Stomach (tissue), 9 donors: ENCODE results near the gene CYTH3. TPM values are rescaled to one million over a fixed set of nuclear protein-coding genes. Genes with fewer than 3 reads are reported as not detected.

Experiments
- DNase-seq, 2 donors: peaks; one replicate each; pipeline versions ENCODE4 v3.0.0 to v3.0.0-alpha.2; 2013 to 2019
- H3K27ac ChIP-seq, 5 donors: fragments of 200-600 bp in 4 of 5; sonication (generic) in 4 of 5; one replicate each; pipeline ENCODE4 v1.5.1; 2013 to 2019; ENCODE audit warnings: mild to moderate bottlenecking in 1 of 5, moderate library complexity in 1 of 5
- H3K27me3 ChIP-seq, 3 donors: fragments of 200-600 bp; sonication (generic); one replicate each; pipeline ENCODE4 v1.5.1; 2017 to 2019; ENCODE audit warnings: mixed run types in 1 of 3
- H3K36me3 ChIP-seq, 4 donors: fragments of 200-600 bp; sonication (generic); 1 replicate in 3 of 4; 2 replicates in 1 of 4; pipeline ENCODE4 v1.5.1; 2016 to 2019
- H3K4me1 ChIP-seq, 4 donors: fragments of 200-600 bp; sonication (generic); one replicate each; pipeline ENCODE4 v1.5.1; 2016 to 2019
- H3K4me3 ChIP-seq, 4 donors: fragments of 200-600 bp; sonication (generic) in 3 of 4; one replicate each; pipeline ENCODE4 v1.5.1; 2016 to 2019; ENCODE audit warnings: mild to moderate bottlenecking in 1 of 4
- H3K9me3 ChIP-seq, 4 donors: fragments of 200-600 bp; sonication (generic); one replicate each; pipeline ENCODE4 v1.5.1; 2016 to 2019
- CTCF ChIP-seq, 7 experiments: fragments of 450-650 bp in 4 of 7; fragments of 200-600 bp in 3 of 7; sonication (generic) in 3 of 7; IDR thresholded peaks; one replicate each; pipeline ENCODE4 v1.5.1; 2016 to 2019; ENCODE audit warnings: antibody characterized with exemption in 7 of 7, control low read depth in 2 of 7, mild to moderate bottlenecking in 1 of 7
- EP300 ChIP-seq: sonication (generic); formaldehyde crosslinking; IDR thresholded peaks from one replicate; pipeline ENCODE4 v1.6.1; 2017; ENCODE audit warnings: antibody characterized with exemption
- POLR2A ChIP-seq, 4 donors: fragments of 450-650 bp; IDR thresholded peaks; one replicate each; pipeline ENCODE4 v1.6.1; 2016; ENCODE audit warnings: antibody characterized with exemption in 4 of 4, control low read depth in 2 of 4, mild to moderate bottlenecking in 1 of 4, moderate library complexity in 1 of 4
- POLR2AphosphoS5 ChIP-seq, 3 donors: sonication (generic); formaldehyde crosslinking; IDR thresholded peaks; one replicate each; pipeline ENCODE4 v1.6.1; 2016; ENCODE audit warnings: antibody characterized with exemption in 3 of 3
- WGBS, 5 donors: extraction: QIAGEN DNeasy Blood & Tissue Kit in 3 of 5; methylation state at CpG; one replicate each; pipeline versions ENCODE4 v1.1.5 to v1.1.7; 2013 to 2018; 5-methylcytosine and 5-hydroxymethylcytosine counted together
- intact Hi-C: fragments of 100-400 bp; cut with DNase I; formaldehyde crosslinking; loops from one replicate; pipeline ENCODE4 v1.15.1; 2023; ENCODE audit warnings: low total_unique reads
- polyA plus RNA-seq, 3 donors: library from polyadenylated mRNA; stranded (reverse); fragments of 200-250 nt; gene quantifications; one replicate each; pipeline ENCODE4 v1.2.3, GENCODE V29; 2013
- total RNA-seq, 5 donors: library from RNA; depleted of rRNA; stranded (reverse); fragments of >200 nt; gene quantifications; one replicate each; pipeline versions ENCODE4 v1.1.0 to v1.2.3, GENCODE V29; 2014 to 2016
- donor health status: healthy with polysubstance abuse.
- donor health status: Bipolar disorder and iron deficiency.
- donor health status: healthy.

The CYTH3 gene
- total and polyA plus RNA-seq, 8 donors: 5.1 to 33.8 (median 16.1) TPM

- intact Hi-C loops: loop anchor here (5.0 kb wide), 1 partner anchor 158 kb away; no protein-coding TSS in a partner anchor
- DNase-seq: no peak
- WGBS, 5 donors: 86 to 95% (median 92%) methylated on average over 7 of the region's 7 CpGs
These were observed 108.4 kb downstream of the CYTH3 start for GRCh38 chr7:6164010-6164409.

GRCh38 chr7:6163402-6163801, 109.0 kb downstream of the CYTH3 start:
- WGBS, 5 donors: 92 to 96% (median 93%) methylated on average over 9 to 17 of the region's 17 CpGs
- intact Hi-C loops: loop anchor here (5.0 kb wide), 1 partner anchor 159 kb away; no protein-coding TSS in a partner anchor

More at GRCh38 chr7:6164010-6164409, 108.4 kb downstream of the CYTH3 start:
- H3K27ac ChIP-seq: no peak overlapping the region
- no peak for TF ChIP-seq POLR2A (IDR thresholded peaks at IDR 0.05)
- no peak for TF ChIP-seq CTCF (IDR thresholded peaks at IDR 0.05)
- H3K27me3 ChIP-seq: no peaks in the 10 kb centered on the region
- peaks cover 0 to 29% (median 12%) of the 10 kb centered on the region in 4 donors for H3K4me1 ChIP-seq
- no peak overlapping the region for H3K4me3 ChIP-seq
- H3K9me3 ChIP-seq: no peaks in the 10 kb centered on the region
- peaks cover 26 to 89% (median 74%) of the 10 kb centered on the region in 4 donors for H3K36me3 ChIP-seq

GRCh38 chr7:6162650-6163366, 109.6 kb downstream of the CYTH3 start:
- DNase-seq: no peak
- Histone ChIP-seq H3K4me1 (peaks cover 0 to 28% (median 9%) of the 10 kb centered on the region in 4 donors), H3K4me3 (no peak overlapping the region), H3K27ac (peak overlapping the region in 4 of 5 donors; percentile 1 to 69 (median 38)), H3K27me3 (no peaks in the 10 kb centered on the region), H3K36me3 (peaks cover 26 to 90% (median 78%) of the 10 kb centered on the region in 4 donors), H3K9me3 (no peaks in the 10 kb centered on the region)
- 87 to 92% (median 89%) methylated on average over 15 to 18 of the region's 18 CpGs for WGBS, 5 donors
- TF ChIP-seq POLR2A (IDR thresholded peaks at IDR 0.05): no peak
- no peak for TF ChIP-seq EP300
- TF ChIP-seq POLR2AphosphoS5 (IDR thresholded peaks at IDR 0.05): no peak
- TF ChIP-seq CTCF (IDR thresholded peaks at IDR 0.05): no peak
- intact Hi-C loops: loop anchor here (5.0 kb wide), 1 partner anchor 159 kb away; no protein-coding TSS in a partner anchor

More at GRCh38 chr7:6163402-6163801, 109.0 kb downstream of the CYTH3 start:
- Histone ChIP-seq H3K4me3 (no peak overlapping the region), H3K27ac (peak overlapping the region in 1 of 5 donors; percentile 69), H3K27me3 (no peaks in the 10 kb centered on the region), H3K36me3 (peaks cover 26 to 89% (median 75%) of the 10 kb centered on the region in 4 donors), H3K9me3 (no peaks in the 10 kb centered on the region), H3K4me1 (peaks cover 0 to 29% (median 10%) of the 10 kb centered on the region in 4 donors)
- no peak for DNase-seq
- no peak for TF ChIP-seq CTCF (IDR thresholded peaks at IDR 0.05)
- no peak for TF ChIP-seq POLR2A (IDR thresholded peaks at IDR 0.05)
- TF ChIP-seq POLR2AphosphoS5 (IDR thresholded peaks at IDR 0.05): no peak

GRCh38 chr7:6162331-6162620, 110.1 kb downstream of the CYTH3 start:
- H3K27me3 ChIP-seq: no peaks in the 10 kb centered on the region
- TF ChIP-seq EP300 (no peak), POLR2AphosphoS5 (IDR thresholded peaks at IDR 0.05) (peak in 2 of 3 donors; percentile 10 to 62)
- peak in 1 of 2 donors; percentile 61 for DNase-seq
- 41 to 82% (median 73%) methylated on average over 6 to 8 of the region's 8 CpGs for WGBS, 5 donors
- H3K36me3 ChIP-seq: peaks cover 30 to 90% (median 82%) of the 10 kb centered on the region in 4 donors
- peak overlapping the region in 4 of 5 donors; percentile 1 to 69 (median 38) for H3K27ac ChIP-seq
- H3K4me3 ChIP-seq: no peak overlapping the region
- intact Hi-C loops: loop anchor here (5.0 kb wide), 1 partner anchor 160 kb away; no protein-coding TSS in a partner anchor
- peaks cover 0 to 23% (median 9%) of the 10 kb centered on the region in 4 donors for H3K4me1 ChIP-seq
- H3K9me3 ChIP-seq: no peaks in the 10 kb centered on the region
